H1 (cell line): ENCODE results near the gene VIPR2. TPM values are rescaled to one million over a fixed set of nuclear protein-coding genes. Genes with fewer than 3 reads are reported as not detected.

Experiments used
- ASH2L ChIP-seq: fragments of 200-600, 300-600 bp; sonication (generic); IDR thresholded peaks from one replicate; pipeline ENCODE4 v1.7.1; 2017; ENCODE audit warnings: low read length
- BCL11A ChIP-seq, 2 experiments: IDR thresholded peaks; one replicate each; pipeline ENCODE4 v1.6.1; 2011; ENCODE audit warnings: low read depth in 2 of 2, low read length in 2 of 2, mild to moderate bottlenecking in 2 of 2
- CHD7 ChIP-seq: fragments of 300-600 bp; sonication (generic); IDR thresholded peaks from 2 replicates; pipeline ENCODE4 v1.7.1; 2012; ENCODE audit warnings: low read length, moderate library complexity, mild to moderate bottlenecking, inconsistent platforms; ENCODE audit not compliant: insufficient replicate concordance
- EP300 ChIP-seq, 2 experiments: IDR thresholded peaks; 1 replicate in 1 of 2; 2 replicates in 1 of 2; pipeline ENCODE4 v1.6.1; 2011 to 2012; ENCODE audit warnings: low read depth in 2 of 2, low read length in 2 of 2, mild to moderate bottlenecking in 2 of 2, borderline replicate concordance in 1 of 2, inconsistent platforms in 1 of 2, moderate library complexity in 1 of 2
- EZH2 ChIP-seq: fragments of 200-600 bp; sonication (generic); IDR thresholded peaks from 2 replicates; pipeline ENCODE4 v1.7.1; 2012; ENCODE audit warnings: low read depth, mild to moderate bottlenecking, moderate library complexity, low read length, inconsistent platforms; ENCODE audit not compliant: severe bottlenecking
- MAFK ChIP-seq: IDR thresholded peaks from 2 replicates; pipeline ENCODE4 v1.6.1; 2012; ENCODE audit warnings: low read depth, mild to moderate bottlenecking, improper control_type of control experiment, low read length
- RNF2 ChIP-seq: fragments of 200-900, 300-1000 bp; sonication (generic); IDR thresholded peaks from 2 replicates; pipeline ENCODE4 v1.7.1; 2016; ENCODE audit warnings: borderline replicate concordance, low read depth, mild to moderate bottlenecking, antibody characterized with exemption, low read length; ENCODE audit not compliant: poor library complexity, severe bottlenecking; ENCODE audit errors: missing control alignments
- SIRT6 ChIP-seq: IDR thresholded peaks from one replicate; pipeline ENCODE4 v1.7.1; 2012; ENCODE audit warnings: low read length, inconsistent platforms
- SP4 ChIP-seq: IDR thresholded peaks from 2 replicates; pipeline ENCODE4 v1.6.1; 2012; ENCODE audit warnings: low read length, inconsistent platforms
- polyA plus RNA-seq, 7 experiments: library from polyadenylated mRNA; depleted of rRNA in 3 of 7; stranded (reverse) in 5 of 7; unstranded in 2 of 7; fragments of >200 nt in 5 of 7; fragments of 200-250 nt in 2 of 7; gene quantifications; 1 replicate in 5 of 7; 2 replicates in 1 of 7; 4 replicates in 1 of 7; pipeline versions ENCODE4 v1.2.1 to v1.2.3, GENCODE V29; 2011 to 2013; ENCODE audit warnings: missing spikeins in 2 of 7, mixed read lengths in 2 of 7
- total RNA-seq: library from RNA; stranded (reverse); fragmentation: NEBNext Ultra II Directional; extraction: Animal tissue kit (Norgen Biotek cat#: 25700); gene quantifications from 2 replicates; pipeline ENCODE4 v1.2.1, GENCODE V29; 2021

The VIPR2 gene
- total and polyA plus RNA-seq, 2 of the 8 experiments (the other 6 are each of a cell fraction or from before 2014, with no cell fraction given) = 2.4 to 6.3 TPM

DNA sequence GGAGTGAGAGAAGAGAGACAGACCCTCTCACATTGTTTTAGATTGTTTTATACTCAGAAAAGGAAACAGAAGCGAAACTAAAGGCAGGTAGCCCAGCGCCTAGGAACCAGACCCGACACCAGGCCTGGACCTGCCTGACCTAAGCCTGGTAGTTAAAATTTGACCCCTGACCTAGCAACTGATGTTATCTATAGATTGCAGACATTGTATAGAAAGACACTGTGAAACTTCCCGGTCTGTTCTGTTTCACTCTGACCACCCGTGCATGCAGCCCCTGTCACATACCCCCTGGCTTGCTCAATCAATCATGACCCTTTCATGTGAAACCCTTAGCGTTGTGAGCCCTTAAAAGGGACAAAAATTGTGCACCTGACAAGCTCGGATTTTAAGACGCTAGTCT, 31.6 kb downstream of the VIPR2 start (continued):
- TF ChIP-seq CHD7 (no peak), RNF2 (no peak), EZH2 (no peak), SP4 (no peak), BCL11A (IDR thresholded peaks at IDR 0.05; ENCODE audit: low read depth in 2 of 2, low read length in 2 of 2) (no peak), MAFK (no peak), EP300 (IDR thresholded peaks at IDR 0.05; ENCODE audit: borderline replicate concordance in 1 of 2, low read depth in 2 of 2, low read length in 2 of 2) (no peak), SIRT6 (no peak), ASH2L (no peak)
